Measurements from ENCODE around the gene ITGB3BP. TPM values are rescaled to one million over a fixed set of nuclear protein-coding genes. Genes with fewer than 3 reads are reported as not detected.
A peak's percentile ranks its signal among the peaks of the same experiment; 100 is the strongest.
"Not testable (repeated sequence)": the region's sequence is repeated elsewhere in the genome, so short reads cannot be mapped to it uniquely, and the experiment has no call there.

Gene ITGB3BP
- polyA plus RNA-seq, 1 experiment: 5.5 TPM

DNA sequence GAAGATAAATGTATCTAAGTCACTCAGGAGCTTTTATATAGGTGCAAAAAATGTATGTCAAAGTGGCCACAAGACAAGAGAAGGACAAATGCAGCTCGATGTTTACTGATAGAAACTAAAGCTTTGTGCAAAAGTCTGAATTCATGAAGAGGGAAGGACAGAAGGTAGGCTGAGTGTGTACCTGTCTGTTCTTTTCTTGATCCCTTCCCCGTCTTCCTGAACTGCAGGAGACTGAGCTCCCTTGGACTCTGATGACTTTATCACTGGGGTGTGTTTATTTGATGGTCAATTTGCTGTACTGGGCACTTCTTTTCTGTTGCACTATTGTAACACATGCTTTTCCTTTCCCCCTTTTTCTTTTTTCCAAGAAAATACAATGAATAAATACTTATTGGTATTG, 25.4 kb downstream of the ITGB3BP start:
- TF ChIP-seq, protein P1, sequence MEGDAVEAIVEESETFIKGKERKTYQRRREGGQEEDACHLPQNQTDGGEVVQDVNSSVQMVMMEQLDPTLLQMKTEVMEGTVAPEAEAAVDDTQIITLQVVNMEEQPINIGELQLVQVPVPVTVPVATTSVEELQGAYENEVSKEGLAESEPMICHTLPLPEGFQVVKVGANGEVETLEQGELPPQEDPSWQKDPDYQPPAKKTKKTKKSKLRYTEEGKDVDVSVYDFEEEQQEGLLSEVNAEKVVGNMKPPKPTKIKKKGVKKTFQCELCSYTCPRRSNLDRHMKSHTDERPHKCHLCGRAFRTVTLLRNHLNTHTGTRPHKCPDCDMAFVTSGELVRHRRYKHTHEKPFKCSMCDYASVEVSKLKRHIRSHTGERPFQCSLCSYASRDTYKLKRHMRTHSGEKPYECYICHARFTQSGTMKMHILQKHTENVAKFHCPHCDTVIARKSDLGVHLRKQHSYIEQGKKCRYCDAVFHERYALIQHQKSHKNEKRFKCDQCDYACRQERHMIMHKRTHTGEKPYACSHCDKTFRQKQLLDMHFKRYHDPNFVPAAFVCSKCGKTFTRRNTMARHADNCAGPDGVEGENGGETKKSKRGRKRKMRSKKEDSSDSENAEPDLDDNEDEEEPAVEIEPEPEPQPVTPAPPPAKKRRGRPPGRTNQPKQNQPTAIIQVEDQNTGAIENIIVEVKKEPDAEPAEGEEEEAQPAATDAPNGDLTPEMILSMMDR (IDR thresholded peaks at IDR 0.05; ENCODE audit: insufficient read depth, low read depth, low read length): no peak
- Histone ChIP-seq H3K36me3 (ENCODE audit: control insufficient read depth, insufficient read depth, low read length) (no peaks in the 10 kb centered on the region), H3K4me3 (ENCODE audit: low read depth, low read length) (no peak overlapping the region), H3K27me3 (ENCODE audit: control insufficient read depth, insufficient read depth, low read length) (no peaks in the 10 kb centered on the region)
- DNase-seq (ENCODE audit: low read depth): no peak
- ChIA-PET CTCF (no interaction called here), POLR2A (no interaction called here)

DNA sequence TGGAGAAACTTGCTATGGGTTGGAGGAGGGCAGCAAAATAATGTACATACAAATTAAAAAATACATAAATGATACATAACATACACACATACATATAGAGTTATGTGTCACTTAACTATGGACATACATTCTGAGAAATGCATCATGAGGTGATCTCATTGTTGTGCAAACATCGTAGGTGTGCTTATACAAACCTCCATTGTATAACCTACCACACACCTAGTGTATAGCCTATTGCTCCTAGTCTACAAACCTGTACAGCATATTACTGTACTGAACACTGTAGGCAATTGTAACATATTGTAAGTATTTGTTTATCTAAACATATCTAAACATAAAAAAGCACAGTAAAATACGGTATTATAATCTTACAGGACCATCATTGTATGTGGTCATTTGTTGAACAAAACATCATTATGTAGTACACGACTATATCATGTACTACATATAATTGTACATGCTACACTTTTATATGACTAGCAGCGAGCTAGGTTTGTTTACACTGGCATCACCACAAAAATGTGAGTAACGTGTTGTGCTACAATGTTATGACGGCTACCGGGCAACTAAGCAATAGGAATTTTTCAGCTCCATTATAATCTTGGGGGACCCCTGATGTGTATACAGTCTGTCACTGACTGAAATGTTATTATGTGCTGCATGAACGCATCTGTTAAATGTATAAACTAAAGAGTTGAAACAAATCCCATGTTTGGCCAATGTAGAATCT, 35.5 kb downstream of the ITGB3BP start:
- Histone ChIP-seq H3K36me3 (ENCODE audit: control insufficient read depth, insufficient read depth, low read length) (no peaks in the 10 kb centered on the region), H3K4me3 (ENCODE audit: low read depth, low read length) (no peak overlapping the region), H3K27me3 (ENCODE audit: control insufficient read depth, insufficient read depth, low read length) (no peaks in the 10 kb centered on the region)
- DNase-seq (ENCODE audit: low read depth): peak; percentile 15
- POLR2A ChIA-PET: no interaction called here
- TF ChIP-seq, protein P1 (IDR thresholded peaks at IDR 0.05; ENCODE audit: insufficient read depth, low read depth, low read length): no peak
- CTCF ChIA-PET: no interaction called here

DNA sequence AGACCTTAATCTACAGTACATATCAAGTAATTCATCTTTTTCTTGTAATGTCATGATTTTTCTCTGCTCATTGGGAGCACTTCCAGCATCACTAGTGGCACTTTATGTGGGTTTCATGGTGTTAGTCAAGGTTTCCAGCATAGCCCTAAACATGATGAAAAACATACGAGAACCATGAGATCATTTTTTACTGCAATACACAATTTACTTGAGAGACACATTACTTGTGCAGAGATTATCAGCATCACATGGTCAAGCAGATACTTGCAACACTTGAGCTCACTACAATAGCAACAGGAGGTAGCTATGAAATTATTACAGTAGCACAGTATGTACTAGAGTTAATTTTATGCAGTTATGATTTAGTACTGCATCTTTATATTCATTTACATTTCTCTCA, 36.4 kb downstream of the ITGB3BP start:
- H3K36me3 ChIP-seq (ENCODE audit: control insufficient read depth, insufficient read depth, low read length): no peaks in the 10 kb centered on the region
- no peaks in the 10 kb centered on the region for H3K27me3 ChIP-seq (ENCODE audit: control insufficient read depth, insufficient read depth, low read length)
- H3K4me3 ChIP-seq (ENCODE audit: low read depth, low read length): no peak overlapping the region
- TF ChIP-seq, protein P1 (IDR thresholded peaks at IDR 0.05; ENCODE audit: insufficient read depth, low read depth, low read length): no peak
- POLR2A ChIA-PET: no interaction called here
- DNase-seq (ENCODE audit: low read depth): no peak
- CTCF ChIA-PET: no interaction called here

DNA sequence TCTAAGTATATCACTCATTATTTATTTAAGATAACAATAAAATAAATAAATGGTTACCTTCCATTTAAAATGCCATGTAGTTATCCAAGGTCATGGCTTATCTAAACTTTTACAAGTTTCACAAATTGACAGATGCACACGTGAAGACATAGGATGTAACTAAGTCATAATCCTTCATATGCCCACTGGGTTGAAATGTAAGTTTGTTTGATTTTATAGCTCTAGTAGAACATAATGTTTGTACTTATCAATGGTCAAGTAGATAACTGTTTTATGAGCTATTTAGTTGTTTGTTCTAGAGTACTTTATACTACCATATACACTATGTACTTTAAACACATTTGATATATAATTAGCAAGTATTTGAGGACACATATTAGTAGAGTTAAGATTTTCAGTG, 43.0 kb downstream of the ITGB3BP start:
- H3K36me3 ChIP-seq (ENCODE audit: control insufficient read depth, insufficient read depth, low read length): no peaks in the 10 kb centered on the region
- POLR2A ChIA-PET: no interaction called here
- no peaks in the 10 kb centered on the region for H3K27me3 ChIP-seq (ENCODE audit: control insufficient read depth, insufficient read depth, low read length)
- DNase-seq (ENCODE audit: low read depth): no peak
- CTCF ChIA-PET: interaction anchor here (1.6 kb wide), 1 partner anchor 38 kb away, joined by 4 read pairs; no protein-coding TSS in a partner anchor
- H3K4me3 ChIP-seq (ENCODE audit: low read depth, low read length): no peak overlapping the region
- TF ChIP-seq, protein P1 (IDR thresholded peaks at IDR 0.05; ENCODE audit: insufficient read depth, low read depth, low read length): no peak

DNA sequence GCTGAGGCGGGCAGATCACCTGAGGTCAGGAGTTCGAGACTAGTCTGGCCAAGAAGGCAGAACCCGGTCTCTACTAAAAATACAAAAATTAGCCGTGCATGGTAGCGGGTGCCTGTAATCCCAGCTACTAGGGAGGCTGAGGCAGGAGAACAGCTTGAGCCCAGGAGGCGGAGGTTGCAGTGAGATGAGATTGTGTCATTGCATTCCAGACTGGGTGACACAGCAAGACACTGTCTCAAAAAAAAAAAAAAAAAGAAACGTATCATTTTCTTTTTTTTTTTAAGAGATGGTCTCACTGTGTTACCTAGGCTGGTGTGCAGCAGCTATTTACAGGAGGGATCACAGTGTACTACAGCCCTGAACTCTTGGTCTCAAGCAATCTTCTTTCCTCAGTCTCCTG, 47.3 kb downstream of the ITGB3BP start:
- CTCF ChIA-PET: interaction anchor here (0.6 to 1.5 kb wide), 2 partner anchors 12 to 14 kb away, joined by 3 to 5 read pairs; no protein-coding TSS in a partner anchor
- TF ChIP-seq, protein P1 (IDR thresholded peaks at IDR 0.05; ENCODE audit: insufficient read depth, low read depth, low read length): no peak
- POLR2A ChIA-PET: no interaction called here
- H3K27me3 ChIP-seq (ENCODE audit: control insufficient read depth, insufficient read depth, low read length): no peaks in the 10 kb centered on the region
- H3K36me3 ChIP-seq (ENCODE audit: control insufficient read depth, insufficient read depth, low read length): no peaks in the 10 kb centered on the region
- no peak for DNase-seq (ENCODE audit: low read depth)
- no peak overlapping the region for H3K4me3 ChIP-seq (ENCODE audit: low read depth, low read length)

DNA sequence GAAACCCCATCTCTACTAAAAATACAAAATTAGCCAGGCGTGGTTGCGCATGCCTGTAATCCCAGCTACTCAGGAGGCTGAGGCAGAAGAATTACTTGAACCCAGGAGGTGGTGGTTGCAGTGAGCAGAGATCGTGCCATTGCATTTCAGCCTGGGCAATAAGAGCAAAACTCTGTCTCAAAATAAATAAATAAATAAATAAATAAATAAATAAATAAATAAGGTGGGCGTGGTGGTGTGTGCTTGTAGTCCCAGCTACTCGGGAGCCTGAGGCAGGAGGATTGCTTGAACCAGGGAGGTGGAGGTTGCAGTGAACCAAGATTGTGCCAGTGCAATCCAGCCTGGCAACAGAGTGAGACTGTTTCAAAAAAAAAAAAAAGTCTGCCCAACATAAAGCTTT, 54.3 kb downstream of the ITGB3BP start:
- not testable (repeated sequence) for DNase-seq (ENCODE audit: low read depth); H3K4me3 ChIP-seq (ENCODE audit: low read depth, low read length); H3K36me3 ChIP-seq (ENCODE audit: control insufficient read depth, insufficient read depth, low read length); H3K27me3 ChIP-seq (ENCODE audit: control insufficient read depth, insufficient read depth, low read length)
- ChIA-PET POLR2A (interaction anchor here (0.6 kb wide), 1 partner anchor 25 kb away, joined by 3 read pairs; no protein-coding TSS in a partner anchor), CTCF (interaction anchor here (0.6 to 1.6 kb wide), 3 partner anchors 9 to 336 kb away, joined by 3 to 5 read pairs (median 3); no protein-coding TSS in a partner anchor)

All from BJ (cell line).